HG03103 (cell line): ENCODE measurements around the gene TACR2.
"Not testable (repeated sequence)": the region's sequence is repeated elsewhere in the genome, so short reads cannot be mapped to it uniquely, and the experiment has no call there.

Experiments
- ATAC-seq: cut with Tn5 transposase; IDR thresholded peaks from one replicate; pipeline ENCODE4 v1.9.1; 2021; ENCODE audit warnings: low read depth; ENCODE audit not compliant: unreplicated experiment

Gene TACR2

DNA sequence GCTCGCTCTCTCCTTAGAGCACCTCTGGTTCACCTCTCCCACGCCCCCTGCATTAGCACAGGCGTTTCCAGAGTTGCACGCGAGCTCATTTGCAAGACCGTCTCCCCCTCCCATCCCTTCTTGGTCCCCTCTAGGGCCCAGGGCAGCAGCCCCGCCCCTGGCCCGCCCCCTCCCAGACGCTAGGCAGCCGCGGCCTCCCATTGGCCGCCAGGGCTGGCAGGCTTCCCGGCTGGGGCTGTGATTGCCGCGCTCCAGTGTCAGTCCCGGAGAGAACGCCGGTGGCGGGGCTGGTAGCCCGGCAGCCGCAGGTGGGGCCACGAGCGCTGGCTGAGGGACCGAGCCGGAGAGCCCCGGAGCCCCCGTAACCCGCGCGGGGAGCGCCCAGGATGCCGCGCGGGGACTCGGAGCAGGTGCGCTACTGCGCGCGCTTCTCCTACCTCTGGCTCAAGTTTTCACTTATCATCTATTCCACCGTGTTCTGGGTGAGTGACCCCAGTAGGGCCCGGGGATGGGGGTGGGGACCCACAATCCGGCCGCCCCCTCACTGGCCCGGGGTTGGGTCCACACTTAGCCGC lies 34.6 kb upstream of the TACR2 start, which contains the start of gene TSPAN15:
Gene TSPAN15, plus strand, starts transcription at position 257 of the 575 bp plus-strand sequence. Its CDS starts 130 bp downstream, at position 387.
- ATAC-seq: peak; percentile 76

DNA sequence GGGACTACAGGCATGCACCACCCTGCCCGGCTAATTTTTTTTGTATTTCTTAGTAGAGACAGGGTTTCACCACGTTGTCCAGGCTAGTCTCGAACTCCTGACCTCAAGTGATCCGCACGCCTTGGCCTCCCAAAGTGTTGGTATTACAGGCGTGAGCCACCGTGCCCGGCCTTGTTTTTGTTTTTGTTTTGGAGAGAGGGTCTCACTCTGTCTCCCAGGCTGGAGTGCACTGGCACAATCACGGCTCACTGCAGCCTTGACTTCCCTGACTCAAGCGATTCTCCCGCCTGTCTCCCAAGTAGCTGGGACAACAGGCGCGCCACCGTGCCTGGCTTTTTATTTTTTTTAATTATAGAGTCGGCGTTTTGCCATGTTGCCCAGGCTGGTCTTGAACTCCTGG lies 33.7 kb upstream of the TACR2 start:
- not testable (repeated sequence) for ATAC-seq

DNA sequence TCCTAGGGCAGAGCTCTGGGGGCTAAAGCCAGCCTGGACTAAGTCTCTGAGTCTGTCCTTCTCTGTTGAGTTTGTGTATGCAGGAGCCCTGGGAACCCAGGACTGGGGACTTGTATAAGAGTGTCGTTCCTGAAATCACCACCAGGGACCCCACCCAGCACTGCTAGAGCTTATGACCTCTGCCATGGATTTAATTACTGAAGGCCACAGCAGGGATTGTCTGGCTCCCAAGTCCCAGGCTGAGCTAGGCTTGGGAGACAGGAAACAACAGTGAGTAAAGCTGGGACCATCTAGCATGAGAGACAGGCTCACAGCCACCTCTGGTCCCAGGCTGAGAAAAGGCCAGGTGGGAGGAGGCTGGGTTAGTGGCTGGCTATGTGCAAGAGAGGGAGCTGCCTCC lies 33.1 kb upstream of the TACR2 start:
- no peak for ATAC-seq

DNA sequence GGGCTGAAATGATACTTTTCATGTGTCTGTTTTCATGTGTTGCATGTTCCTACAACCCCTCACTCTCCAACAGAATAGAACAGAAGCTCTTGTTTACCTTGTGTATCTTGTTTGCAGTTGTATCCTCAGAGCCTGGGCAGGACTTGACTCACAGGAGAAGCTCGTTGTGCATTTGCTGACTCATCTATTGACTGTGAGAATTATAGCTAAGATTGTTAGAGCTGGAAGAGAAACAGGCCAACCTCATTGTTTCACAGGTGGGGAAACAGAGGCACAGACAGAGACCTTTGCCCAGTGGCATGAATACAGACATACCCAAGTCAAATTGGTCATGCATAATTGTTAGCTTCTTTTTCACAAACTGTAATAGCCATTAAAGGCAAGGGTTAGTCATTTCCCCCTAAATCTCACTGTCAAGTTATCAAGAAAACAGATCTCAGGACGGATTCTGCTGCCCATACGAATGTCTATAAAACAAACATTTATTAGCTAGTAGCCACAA lies 30.0 kb upstream of the TACR2 start:
- ATAC-seq: no peak

DNA sequence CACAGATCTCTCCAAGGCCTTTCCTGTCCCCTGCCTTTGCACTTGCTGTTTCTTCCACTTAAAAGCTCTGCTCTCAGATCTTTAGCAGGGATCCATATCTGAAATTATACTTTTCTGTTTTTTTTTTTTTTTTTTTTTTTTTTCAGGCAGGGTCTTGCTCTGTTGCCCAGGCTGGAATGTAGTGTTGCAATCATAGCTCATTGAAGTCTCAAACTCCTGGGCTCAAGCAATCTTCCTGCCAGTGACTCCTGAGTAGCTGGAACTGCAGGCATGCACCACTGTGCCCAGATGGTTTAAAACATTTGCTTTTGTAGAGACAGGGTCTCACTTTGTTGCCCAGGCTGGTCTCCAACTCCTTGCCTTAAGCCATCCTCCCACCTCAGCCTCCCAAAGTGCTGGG lies 29.5 kb upstream of the TACR2 start:
- ATAC-seq: no peak

DNA sequence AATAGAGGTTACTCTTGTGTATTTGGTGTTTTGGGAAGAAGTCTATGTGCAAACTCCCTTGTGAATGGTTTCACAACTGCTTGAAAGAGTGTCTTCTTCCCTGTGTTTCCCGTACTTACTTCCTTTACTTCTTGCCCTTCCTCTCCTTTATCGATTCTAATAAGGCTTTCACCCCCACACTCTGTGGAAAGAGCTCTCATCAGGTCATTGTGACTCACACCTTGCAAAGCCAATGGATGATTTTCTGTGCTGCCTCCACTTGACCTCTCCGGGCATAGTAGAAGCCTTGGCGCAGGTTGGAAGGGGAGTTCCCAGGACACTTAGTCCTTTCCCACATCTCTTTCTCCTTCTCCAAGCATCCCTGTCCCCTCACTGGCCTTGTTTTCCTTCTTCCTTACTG lies 28.3 kb upstream of the TACR2 start:
- no peak for ATAC-seq

DNA sequence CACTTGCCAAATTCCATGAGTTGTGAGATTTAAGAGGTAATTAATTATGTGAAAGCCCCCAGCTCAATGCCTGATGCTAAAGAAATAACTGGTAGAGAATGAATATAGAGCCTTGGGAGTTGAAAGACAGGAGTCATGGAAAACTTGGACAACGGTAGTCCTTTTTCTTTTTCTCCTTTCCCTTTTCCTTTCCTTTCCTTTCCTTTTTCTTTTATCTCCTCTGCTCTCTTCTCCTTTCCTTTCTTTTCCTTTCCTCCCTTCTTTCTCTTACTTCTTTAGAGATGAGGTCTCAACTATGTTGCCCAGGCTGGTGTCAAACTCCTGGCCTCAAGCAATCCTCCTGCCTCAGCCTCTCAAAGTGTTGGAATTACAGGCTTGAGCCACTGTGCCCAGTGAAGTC lies 26.6 kb upstream of the TACR2 start:
- ATAC-seq: no peak

DNA sequence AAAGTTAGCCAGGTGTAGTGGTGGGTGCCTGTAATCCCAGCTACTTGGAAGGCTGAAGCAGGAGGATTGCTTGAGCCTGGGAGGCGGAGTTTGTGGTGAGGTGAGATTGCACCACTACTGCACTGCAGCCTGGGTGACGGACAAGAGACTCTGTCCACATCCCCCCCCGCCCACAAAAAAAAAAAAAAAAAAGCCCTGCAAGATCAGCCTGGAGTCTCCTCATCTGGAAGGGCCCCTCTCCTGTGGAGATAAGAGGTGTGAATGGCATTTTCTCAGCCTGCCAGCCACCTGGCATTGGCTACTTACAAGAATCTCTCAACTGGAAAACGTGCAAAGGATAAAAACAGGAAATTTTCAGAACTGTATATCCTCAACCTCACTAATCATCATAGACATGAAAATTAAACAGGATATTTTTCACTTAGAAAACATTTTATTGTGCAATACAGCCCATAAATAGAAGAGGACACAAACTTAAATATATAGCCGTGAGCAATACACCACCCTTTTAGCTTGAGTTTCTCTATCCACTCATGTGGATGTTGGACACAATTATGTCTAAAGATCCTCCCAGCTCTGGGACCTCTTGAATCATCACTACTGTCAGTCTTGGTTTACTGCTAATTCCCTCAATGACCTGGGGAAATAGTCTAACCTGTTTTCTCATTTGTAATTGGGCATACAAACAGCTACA lies 23.2 kb upstream of the TACR2 start:
- no peak for ATAC-seq

DNA sequence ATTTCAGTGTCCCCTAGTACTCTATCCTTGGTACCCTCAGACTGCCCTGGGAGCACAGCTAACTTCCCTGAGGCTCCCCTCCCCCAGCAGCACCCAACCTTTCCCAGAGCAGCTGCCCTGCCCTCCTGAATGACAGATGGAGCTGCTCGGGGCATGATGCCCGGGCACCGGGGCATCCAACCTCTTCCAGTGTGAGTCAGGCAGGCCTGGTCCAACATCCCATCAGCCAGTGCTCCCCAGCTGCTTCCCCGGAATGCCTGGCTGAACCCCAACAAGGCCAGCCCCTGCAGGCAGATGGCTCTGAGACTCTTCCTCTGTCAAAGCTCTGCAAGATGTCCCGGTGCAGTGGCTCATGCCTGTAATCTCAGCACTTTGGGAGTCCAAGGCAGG lies 22.6 kb upstream of the TACR2 start:
- no peak for ATAC-seq

DNA sequence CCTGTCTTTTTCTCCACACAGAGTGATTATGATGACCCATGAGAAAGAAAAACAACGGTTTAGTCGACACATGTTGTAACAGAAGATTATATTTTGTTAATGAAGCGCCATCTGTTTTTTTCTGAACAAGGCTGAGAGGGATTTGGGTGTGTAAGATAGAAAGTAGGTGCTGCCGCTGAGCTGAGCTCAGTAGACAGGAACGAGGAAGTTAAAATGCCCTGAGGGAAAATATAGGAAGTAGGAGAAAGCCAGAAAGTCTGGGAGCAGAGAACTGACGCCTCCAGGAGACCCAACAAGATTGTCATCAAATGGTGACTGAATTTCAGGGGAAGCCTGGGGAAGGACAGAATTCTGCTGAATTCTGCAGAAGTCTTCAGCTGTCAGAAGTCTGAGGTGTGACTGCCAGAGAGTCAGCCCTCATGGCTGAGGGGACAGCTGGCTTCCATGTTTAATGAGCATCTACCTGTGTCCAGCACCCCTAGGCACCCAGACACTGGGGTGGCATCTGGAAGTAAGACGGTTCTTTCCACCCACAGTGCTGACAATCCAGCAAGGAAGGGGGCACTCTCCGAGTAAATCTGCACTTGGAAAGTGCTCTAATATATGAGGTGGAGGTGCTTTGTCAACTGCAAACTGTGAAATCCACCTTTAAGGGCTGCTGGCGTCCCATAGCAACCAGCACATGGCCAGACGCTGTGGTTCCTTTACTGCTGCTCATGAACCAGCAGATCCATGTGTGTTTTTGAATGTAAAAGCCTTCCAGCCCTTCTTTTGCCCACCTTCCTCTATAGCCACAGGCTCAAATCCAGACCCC lies 22.0 kb upstream of the TACR2 start:
- ATAC-seq: no peak

DNA sequence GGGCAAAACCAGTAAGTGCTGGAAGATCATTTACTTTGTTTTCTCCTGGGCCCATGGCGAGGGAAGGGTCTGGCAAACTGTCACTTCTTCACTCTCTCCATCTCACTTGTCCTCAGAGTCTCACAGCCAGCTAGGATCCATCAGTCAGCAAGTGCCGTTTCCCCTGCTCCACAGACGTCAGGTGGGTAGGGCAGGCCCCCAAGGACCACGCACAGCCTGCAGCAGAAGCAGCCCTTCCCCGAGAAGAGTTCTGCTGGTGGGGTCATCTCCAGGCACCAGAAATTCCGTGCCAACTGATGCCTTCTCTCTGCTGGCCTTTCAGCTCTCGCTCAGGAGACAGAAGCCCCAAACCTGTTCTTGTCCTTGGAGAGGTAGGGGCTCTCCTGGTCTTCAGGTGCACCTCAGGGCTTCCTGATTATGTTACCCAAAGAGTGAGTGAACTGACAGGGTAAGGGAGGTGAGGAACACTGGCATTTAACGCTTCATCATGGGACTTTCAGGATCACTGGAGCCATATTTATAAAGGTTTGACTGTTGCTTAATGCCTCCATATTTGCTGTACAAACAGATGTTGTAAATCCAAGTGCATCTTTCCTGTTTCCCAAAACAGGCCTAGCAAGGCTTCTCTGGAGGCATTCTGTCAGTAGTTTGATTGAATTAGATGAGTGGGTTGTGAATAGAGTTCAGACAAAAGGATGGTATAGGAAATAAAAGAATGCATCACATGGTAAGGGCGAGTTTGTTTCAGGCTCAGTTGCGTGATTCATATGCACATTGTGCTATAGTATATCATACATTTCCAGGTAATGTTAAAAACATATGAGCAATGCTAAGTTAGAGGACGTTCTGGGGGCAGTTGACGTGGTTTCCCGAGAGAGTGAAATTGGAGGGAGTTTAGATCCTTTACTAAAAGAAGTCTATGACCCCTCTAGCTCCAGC lies 20.9 kb upstream of the TACR2 start:
- ATAC-seq: no peak

DNA sequence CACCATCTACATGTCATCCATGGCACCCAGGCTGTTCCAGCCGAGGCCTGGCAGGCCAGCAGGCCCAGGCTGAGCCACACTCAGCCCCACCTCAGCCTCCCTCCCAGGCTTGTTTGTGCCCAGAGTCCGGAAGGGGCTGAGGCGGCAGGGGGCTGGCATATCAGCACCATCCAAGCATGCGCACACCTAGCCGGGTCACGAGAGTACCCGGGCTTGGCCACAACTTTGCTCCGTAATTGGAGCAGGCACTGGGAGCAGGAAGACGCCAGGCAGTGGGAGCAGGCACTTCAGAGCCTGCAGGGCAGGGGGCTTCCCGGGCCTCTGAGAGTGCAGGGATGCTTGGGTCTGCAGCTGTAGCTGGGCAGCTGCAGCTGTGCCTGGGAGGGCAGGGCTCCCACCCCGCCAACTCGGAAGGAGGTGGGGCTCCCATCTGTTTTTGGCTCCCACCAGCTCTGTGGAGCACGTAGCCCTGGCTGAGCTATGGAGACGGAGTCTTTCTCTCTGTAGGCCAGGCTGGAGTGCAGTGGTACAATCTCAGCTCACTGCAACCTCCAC lies 19.3 kb upstream of the TACR2 start:
- ATAC-seq: no peak

DNA sequence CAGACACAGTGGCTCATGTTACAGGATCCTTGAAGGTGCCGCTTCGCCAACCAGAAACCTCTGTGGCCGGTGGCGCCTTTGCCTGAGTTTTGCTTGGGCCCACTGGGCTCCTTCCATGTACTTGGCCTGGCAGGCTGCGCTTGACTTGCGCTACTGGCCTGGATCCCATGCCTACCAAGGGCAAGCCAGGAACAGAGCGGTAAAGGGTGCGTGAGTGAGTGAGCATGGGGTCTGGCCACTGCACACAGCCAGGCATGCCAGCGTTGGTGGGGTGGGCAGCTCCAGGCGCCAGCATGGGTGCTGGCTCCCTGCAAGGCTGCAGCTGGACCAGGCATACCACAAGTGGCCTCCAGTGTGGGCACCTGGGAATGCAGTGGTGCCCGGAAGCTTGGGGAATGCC lies 18.2 kb upstream of the TACR2 start:
- ATAC-seq: no peak

DNA sequence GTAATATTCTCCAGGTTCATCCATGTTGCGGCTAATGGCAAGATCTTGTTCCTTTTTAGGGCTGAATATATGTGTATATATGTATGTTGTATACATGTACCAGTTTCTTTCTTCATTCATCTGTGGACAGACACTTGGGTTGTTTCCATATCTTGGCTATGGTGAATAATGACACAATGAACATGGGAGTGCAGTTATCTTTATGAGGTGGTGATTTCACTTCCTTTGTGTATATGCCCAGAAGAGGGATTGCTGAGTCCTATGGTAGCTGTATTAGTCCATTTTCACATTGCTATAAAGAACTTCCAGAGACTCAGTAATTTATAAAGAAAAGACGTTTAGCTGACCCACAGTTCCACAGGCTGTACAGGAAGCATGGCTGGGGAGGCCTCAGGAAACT lies 17.5 kb upstream of the TACR2 start:
- ATAC-seq: no peak

DNA sequence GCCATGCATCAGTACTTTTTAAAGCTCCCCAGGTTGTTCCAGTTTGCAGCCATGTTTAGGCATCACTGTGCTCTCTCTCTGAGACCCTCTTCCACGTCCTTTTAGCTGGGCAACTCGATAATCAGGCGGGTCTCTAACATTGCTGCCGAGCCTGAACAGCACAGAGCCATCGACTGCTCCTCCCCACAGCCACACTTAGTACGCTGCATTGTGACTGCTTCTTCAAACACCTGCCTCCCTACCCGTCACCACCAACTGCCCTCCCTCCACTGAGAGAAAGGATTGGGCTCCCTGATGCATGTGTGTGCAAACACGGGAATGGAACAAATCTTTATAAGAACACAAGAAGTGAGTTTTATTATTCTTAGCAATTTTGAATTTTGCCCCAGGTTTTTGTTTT lies 11.4 kb upstream of the TACR2 start:
- no peak for ATAC-seq

DNA sequence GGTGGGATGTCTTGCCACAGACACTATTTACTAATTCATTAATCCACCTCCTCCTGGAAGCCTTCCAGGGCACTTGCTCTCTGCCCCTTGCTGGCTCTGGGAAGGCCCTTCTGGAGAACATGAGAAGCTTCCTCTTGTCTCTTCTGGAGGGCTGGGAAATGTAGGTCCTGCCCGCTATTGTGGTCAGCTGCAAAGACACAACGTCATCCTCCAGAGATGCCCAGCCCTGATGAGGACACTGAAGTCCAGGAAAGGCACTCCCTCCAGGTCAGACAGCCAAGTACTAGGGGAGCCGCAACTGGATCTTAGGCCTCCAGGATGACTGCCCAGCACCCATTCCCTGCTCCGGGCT lies 9.6 kb upstream of the TACR2 start:
- no peak for ATAC-seq

DNA sequence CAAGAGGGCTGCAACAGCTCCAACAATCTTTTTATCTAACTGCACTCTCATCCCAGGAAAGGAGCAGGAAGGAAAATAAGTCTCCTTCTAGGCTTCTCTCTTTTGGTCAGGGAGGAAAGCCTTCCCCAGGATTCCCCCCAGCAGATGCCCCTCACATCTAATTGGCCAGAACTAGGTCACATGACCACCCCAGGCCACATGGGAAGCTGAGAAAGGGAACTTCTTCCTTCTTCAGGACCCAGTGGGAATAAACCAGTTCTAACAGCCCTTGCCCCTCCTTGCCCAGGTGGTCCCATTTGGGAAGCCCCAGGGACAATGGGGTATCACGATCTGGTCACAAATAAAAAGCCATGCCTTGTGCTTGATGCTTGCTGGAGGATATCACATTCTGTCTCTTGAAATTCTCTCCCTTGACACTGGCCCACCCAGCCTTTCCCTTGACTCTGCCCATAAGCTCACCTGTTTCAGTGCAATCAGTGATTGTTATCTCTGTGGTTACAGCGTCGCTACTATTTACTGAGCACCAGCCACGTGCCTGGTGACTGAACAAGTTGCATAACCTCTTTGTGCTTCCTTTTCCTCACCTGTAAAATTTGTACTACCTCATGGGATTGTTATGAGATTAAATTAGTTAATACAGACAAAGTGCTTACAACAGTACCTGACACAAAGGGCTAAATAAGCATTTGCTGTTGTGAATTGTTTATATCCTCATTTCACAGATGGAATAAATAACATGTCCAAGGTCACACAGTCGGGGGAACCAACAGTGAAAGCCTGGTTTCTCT lies 9.0 kb upstream of the TACR2 start:
- ATAC-seq: no peak

DNA sequence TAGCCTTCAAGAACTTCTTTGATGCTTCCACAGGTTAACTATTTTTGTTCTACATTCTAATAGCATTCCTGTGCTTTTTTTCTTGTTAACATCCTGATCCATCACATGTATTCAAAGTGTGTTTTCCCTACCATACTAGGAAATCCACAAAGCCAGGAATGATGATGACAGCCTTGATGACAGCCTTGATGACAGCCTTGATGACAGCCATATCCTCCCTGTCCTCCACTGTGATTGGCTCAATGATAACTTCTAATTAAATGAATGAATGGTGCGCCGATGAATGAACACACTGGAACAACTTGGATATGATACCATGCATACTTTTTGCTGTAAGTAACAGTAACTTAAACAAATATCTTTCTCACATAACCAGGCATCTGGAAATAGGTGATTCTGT lies 8.3 kb upstream of the TACR2 start:
- no peak for ATAC-seq

DNA sequence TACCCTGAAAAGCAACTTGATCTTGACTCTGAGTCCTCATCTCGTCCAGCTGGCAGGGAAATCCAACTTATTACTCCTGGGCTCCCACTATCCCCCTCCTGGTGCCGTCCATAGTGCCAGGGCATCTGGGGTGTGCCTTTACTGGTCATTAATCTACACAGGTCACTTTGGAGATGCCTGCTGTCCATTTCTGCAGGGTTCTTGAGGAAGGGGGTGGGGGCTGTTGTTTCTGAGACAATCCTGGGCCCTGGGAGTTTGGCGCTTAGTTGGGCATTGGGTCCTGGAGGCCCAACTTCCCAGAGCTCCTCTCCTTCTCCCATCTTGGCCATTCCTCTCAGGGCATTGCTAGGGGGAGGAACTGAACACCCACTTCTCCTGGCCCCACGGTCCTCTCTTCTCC lies 6.0 kb upstream of the TACR2 start:
- ATAC-seq: no peak
